22Rv1 (cell line): ENCODE measurements around the gene EFCAB7.

Experiments used
- H3K27ac ChIP-seq: fragments of 450-650 bp; 2 replicates; pipeline ENCODE4 v1.5.1; 2017
- CTCF ChIP-seq: fragments of 450-650 bp; IDR thresholded peaks from 2 replicates; pipeline ENCODE4 v1.5.1; 2017; ENCODE audit warnings: mild to moderate bottlenecking
- ZFX ChIP-seq: fragments of 450-650 bp; IDR thresholded peaks from 2 replicates; pipeline ENCODE4 v1.6.1; 2017; ENCODE audit warnings: antibody characterized with exemption, borderline replicate concordance

Gene EFCAB7

GRCh38 chr1:63548303-63548702, 25.0 kb downstream of the EFCAB7 start:
- no peak for TF ChIP-seq ZFX
- no peak overlapping the region for H3K27ac ChIP-seq

- TF ChIP-seq CTCF (no peak), ZFX (no peak)
- H3K27ac ChIP-seq = no peak overlapping the region
Measured at GRCh38 chr1:63548877-63549276, 25.6 kb downstream of the EFCAB7 start.

- no peak overlapping the region for H3K27ac ChIP-seq
- no peak for TF ChIP-seq ZFX
- no peak for TF ChIP-seq CTCF
Measured at GRCh38 chr1:63555480-63555879, 32.2 kb downstream of the EFCAB7 start.

- TF ChIP-seq ZFX (no peak), CTCF (peak; percentile 74)
- no peak overlapping the region for H3K27ac ChIP-seq
Measured at GRCh38 chr1:63557365-63557987, 34.2 kb downstream of the EFCAB7 start.

- no peak overlapping the region for H3K27ac ChIP-seq
- TF ChIP-seq ZFX = no peak
- TF ChIP-seq CTCF = no peak
Measured at GRCh38 chr1:63559357-63559756, 36.0 kb downstream of the EFCAB7 start.

- no peak overlapping the region for H3K27ac ChIP-seq
- TF ChIP-seq ZFX (no peak), CTCF (no peak)
Measured at GRCh38 chr1:63563745-63564144, 40.4 kb downstream of the EFCAB7 start.

- TF ChIP-seq ZFX (no peak), CTCF (no peak)
Measured at GRCh38 chr1:63569068-63569467, 45.7 kb downstream of the EFCAB7 start.

More at GRCh38 chr1:63569068-63569467, 45.7 kb downstream of the EFCAB7 start:
- H3K27ac ChIP-seq = no peak overlapping the region
